DLD1 (cell line): ENCODE data around the gene TSEN15.

Source experiments
- in situ Hi-C: cut with HindIII; loops from 2 replicates; pipeline ENCODE4 v1.10.0; 2017; ENCODE audit warnings: low sequenced_read_pairs

Gene TSEN15

GRCh38 chr1:184051485-184052193 is at the start of gene TSEN15:
TSEN15 (plus strand) TSS chr1:184051730; CDS start chr1:184051756, 26 bp downstream.
- in situ Hi-C loops: no loop called here

GRCh38 chr1:184002071-184002470 is 49.5 kb upstream of the TSEN15 start:
- in situ Hi-C loops: no loop called here

- in situ Hi-C loops: no loop called here
Observed at GRCh38 chr1:184004935-184005334, 46.6 kb upstream of the TSEN15 start.

- in situ Hi-C loops: no loop called here
Observed at GRCh38 chr1:184005506-184005905, 46.0 kb upstream of the TSEN15 start.

GRCh38 chr1:184010788-184011187 is 40.7 kb upstream of the TSEN15 start:
- in situ Hi-C loops: no loop called here

GRCh38 chr1:184012187-184012586 is 39.3 kb upstream of the TSEN15 start:
- in situ Hi-C loops: no loop called here

GRCh38 chr1:184014271-184014670 is 37.3 kb upstream of the TSEN15 start:
- in situ Hi-C loops: no loop called here

GRCh38 chr1:184016169-184016568 is 35.4 kb upstream of the TSEN15 start:
- in situ Hi-C loops: no loop called here

GRCh38 chr1:184017306-184017705 is 34.2 kb upstream of the TSEN15 start:
- in situ Hi-C loops: no loop called here

- in situ Hi-C loops: no loop called here
Observed at GRCh38 chr1:184018622-184019021, 32.9 kb upstream of the TSEN15 start.

- in situ Hi-C loops: no loop called here
Observed at GRCh38 chr1:184019069-184019468, 32.5 kb upstream of the TSEN15 start.

- in situ Hi-C loops: no loop called here
Observed at GRCh38 chr1:184019506-184019905, 32.0 kb upstream of the TSEN15 start.

- in situ Hi-C loops: no loop called here
Observed at GRCh38 chr1:184020328-184020727, 31.2 kb upstream of the TSEN15 start.

- in situ Hi-C loops: no loop called here
Observed at GRCh38 chr1:184020855-184021254, 30.7 kb upstream of the TSEN15 start.

- in situ Hi-C loops: no loop called here
Observed at GRCh38 chr1:184021728-184022127, 29.8 kb upstream of the TSEN15 start.

- in situ Hi-C loops: no loop called here
Observed at GRCh38 chr1:184022668-184023067, 28.9 kb upstream of the TSEN15 start.

GRCh38 chr1:184023171-184023570 is 28.4 kb upstream of the TSEN15 start:
- in situ Hi-C loops: no loop called here

- in situ Hi-C loops: no loop called here
Observed at GRCh38 chr1:184025242-184025675, 26.3 kb upstream of the TSEN15 start.

- in situ Hi-C loops: no loop called here
Observed at GRCh38 chr1:184027826-184028695, 23.5 kb upstream of the TSEN15 start.

GRCh38 chr1:184028854-184029623 is 22.5 kb upstream of the TSEN15 start:
- in situ Hi-C loops: no loop called here

- in situ Hi-C loops: no loop called here
Observed at GRCh38 chr1:184030433-184031091, 21.0 kb upstream of the TSEN15 start.
